ENCODE results near the gene MSL1.

Gene MSL1

GRCh38 chr17:40168262-40168832, 46.6 kb downstream of the MSL1 start:
- peak; percentile 60 for TF ChIP-seq CTCF (IDR thresholded peaks at IDR 0.05; ENCODE audit: extremely low read depth, missing control alignments)
- peak; percentile 66 for DNase-seq (ENCODE audit: low spot score)

GRCh38 chr17:40170325-40170724, 48.6 kb downstream of the MSL1 start:
- no peak for TF ChIP-seq CTCF (IDR thresholded peaks at IDR 0.05; ENCODE audit: extremely low read depth, missing control alignments)
- no peak for DNase-seq (ENCODE audit: low spot score)

- TF ChIP-seq CTCF (IDR thresholded peaks at IDR 0.05; ENCODE audit: extremely low read depth, missing control alignments) = no peak
- no peak for DNase-seq (ENCODE audit: low spot score)
Observed at GRCh38 chr17:40171750-40172149, 50.0 kb downstream of the MSL1 start.

GRCh38 chr17:40173091-40173777, 51.5 kb downstream of the MSL1 start:
- DNase-seq (ENCODE audit: low spot score) = no peak
- no peak for TF ChIP-seq CTCF (IDR thresholded peaks at IDR 0.05; ENCODE audit: extremely low read depth, missing control alignments)

GRCh38 chr17:40173778-40174135, 52.0 kb downstream of the MSL1 start:
- DNase-seq (ENCODE audit: low spot score) = no peak
- no peak for TF ChIP-seq CTCF (IDR thresholded peaks at IDR 0.05; ENCODE audit: extremely low read depth, missing control alignments)

GRCh38 chr17:40174514-40174913, 52.7 kb downstream of the MSL1 start:
- no peak for DNase-seq (ENCODE audit: low spot score)
- TF ChIP-seq CTCF (IDR thresholded peaks at IDR 0.05; ENCODE audit: extremely low read depth, missing control alignments) = no peak

- TF ChIP-seq CTCF (IDR thresholded peaks at IDR 0.05; ENCODE audit: extremely low read depth, missing control alignments) = no peak
- DNase-seq (ENCODE audit: low spot score) = no peak
Observed at GRCh38 chr17:40175928-40176753, 54.4 kb downstream of the MSL1 start.
